ENCODE data around the gene TMEM17.

- TF ChIP-seq CTCF (IDR thresholded peaks at IDR 0.05), result no peak
- TF ChIP-seq POLR2A (IDR thresholded peaks at IDR 0.05), result no peak
Observed at GRCh38 chr2:62460175-62460574, 45.8 kb downstream of the TMEM17 start.

Measured in testis (tissue), 2 donors.